HEK293 (cell line): ENCODE data around the gene HOXC11.

Experiments
- BCL11A ChIP-seq: fragments of 450-650 bp; formaldehyde crosslinking; IDR thresholded peaks from 2 replicates; pipeline ENCODE4 v1.5.1; 2016; ENCODE audit warnings: low read depth, missing biosample characterization, missing genetic modification characterization
- EGR2 ChIP-seq: fragments of 450-650 bp; formaldehyde crosslinking; IDR thresholded peaks from 2 replicates; pipeline ENCODE4 v1.5.1; 2016; ENCODE audit warnings: low read depth, missing biosample characterization, missing genetic modification characterization
- HOXD13 ChIP-seq: sonication (generic); formaldehyde crosslinking; IDR thresholded peaks from 2 replicates; pipeline ENCODE4 v1.8.0; 2022; ENCODE audit warnings: missing genetic modification reagents, borderline replicate concordance
- PRDM10 ChIP-seq: fragments of 450-650 bp; formaldehyde crosslinking; IDR thresholded peaks from 2 replicates; pipeline ENCODE4 v1.5.1; 2016; ENCODE audit warnings: missing biosample characterization, missing genetic modification characterization
- PRDM4 ChIP-seq: fragments of 450-650 bp; formaldehyde crosslinking; IDR thresholded peaks from 2 replicates; pipeline ENCODE4 v1.5.1; 2017; ENCODE audit warnings: missing biosample characterization, missing genetic modification characterization
- SP2 ChIP-seq: fragments of 450-650 bp; formaldehyde crosslinking; IDR thresholded peaks from 2 replicates; pipeline ENCODE4 v1.5.1; 2016; ENCODE audit warnings: missing biosample characterization, missing genetic modification characterization
- YY1 ChIP-seq: fragments of 450-650 bp; formaldehyde crosslinking; IDR thresholded peaks from 2 replicates; pipeline ENCODE4 v1.5.1; 2018; ENCODE audit warnings: missing biosample characterization, missing genetic modification characterization
- ZBTB21 ChIP-seq: fragments of 450-650 bp; formaldehyde crosslinking; IDR thresholded peaks from 2 replicates; pipeline ENCODE4 v1.5.1; 2017; ENCODE audit warnings: missing biosample characterization, missing genetic modification characterization
- ZBTB44 ChIP-seq: fragments of 450-650 bp; IDR thresholded peaks from 2 replicates; pipeline ENCODE4 v1.5.1; 2018; ENCODE audit warnings: missing biosample characterization, mild to moderate bottlenecking, missing genetic modification characterization
- ZBTB8A ChIP-seq: fragments of 450-650 bp; formaldehyde crosslinking; IDR thresholded peaks from 2 replicates; pipeline ENCODE4 v1.5.1; 2016; ENCODE audit warnings: missing biosample characterization, missing genetic modification characterization
- ZEB2 ChIP-seq: fragments of 450-650 bp; formaldehyde crosslinking; IDR thresholded peaks from 2 replicates; pipeline ENCODE4 v1.5.1; 2016; ENCODE audit warnings: missing biosample characterization, missing genetic modification characterization
- ZFHX2 ChIP-seq: fragments of 450-650 bp; formaldehyde crosslinking; conservative IDR thresholded peaks from 2 replicates; pipeline ENCODE4 v1.5.1; 2016; ENCODE audit warnings: missing biosample characterization, missing genetic modification characterization
- ZFP37 ChIP-seq: fragments of 450-650 bp; formaldehyde crosslinking; IDR thresholded peaks from 2 replicates; pipeline ENCODE4 v1.5.1; 2016; ENCODE audit warnings: missing biosample characterization, missing genetic modification characterization
- ZIC2 ChIP-seq: fragments of 450-650 bp; formaldehyde crosslinking; IDR thresholded peaks from 2 replicates; pipeline ENCODE4 v1.5.1; 2016; ENCODE audit warnings: missing biosample characterization, missing genetic modification characterization
- ZNF391 ChIP-seq: fragments of 450-650 bp; formaldehyde crosslinking; IDR thresholded peaks from 2 replicates; pipeline ENCODE4 v1.5.1; 2016; ENCODE audit warnings: low read depth, missing biosample characterization, missing genetic modification characterization, borderline replicate concordance
- ZNF398 ChIP-seq: fragments of 450-650 bp; formaldehyde crosslinking; IDR thresholded peaks from 2 replicates; pipeline ENCODE4 v1.5.1; 2017; ENCODE audit warnings: missing biosample characterization, missing genetic modification characterization
- ZNF626 ChIP-seq: fragments of 450-650 bp; sonication (Bioruptor Pico); formaldehyde crosslinking; IDR thresholded peaks from 2 replicates; pipeline ENCODE4 v1.5.1; 2018; ENCODE audit warnings: missing biosample characterization, missing genetic modification characterization, inconsistent platforms
- ZNF843 ChIP-seq: fragments of 450-650 bp; formaldehyde crosslinking; IDR thresholded peaks from 2 replicates; pipeline ENCODE4 v1.5.1; 2016; ENCODE audit warnings: missing biosample characterization, missing genetic modification characterization
- ZSCAN16 ChIP-seq: fragments of 450-650 bp; formaldehyde crosslinking; IDR thresholded peaks from 2 replicates; pipeline ENCODE4 v1.5.1; 2016; ENCODE audit warnings: missing biosample characterization, missing genetic modification characterization
- TF ChIP-seq, protein P1 (sequence below): fragments of 450-650 bp; formaldehyde crosslinking; IDR thresholded peaks from 2 replicates; pipeline ENCODE4 v1.5.1; 2016; ENCODE audit warnings: missing biosample characterization, missing genetic modification characterization
- TF ChIP-seq, protein P2 (sequence below): fragments of 450-650 bp; formaldehyde crosslinking; IDR thresholded peaks from 2 replicates; pipeline ENCODE4 v1.5.1; 2017; ENCODE audit warnings: missing biosample characterization, missing genetic modification characterization
- TF ChIP-seq, protein P3 (sequence below): fragments of 450-650 bp; formaldehyde crosslinking; IDR thresholded peaks from 2 replicates; pipeline ENCODE4 v1.5.1; 2016; ENCODE audit warnings: missing biosample characterization, missing genetic modification characterization, low read depth

The HOXC11 gene

DNA sequence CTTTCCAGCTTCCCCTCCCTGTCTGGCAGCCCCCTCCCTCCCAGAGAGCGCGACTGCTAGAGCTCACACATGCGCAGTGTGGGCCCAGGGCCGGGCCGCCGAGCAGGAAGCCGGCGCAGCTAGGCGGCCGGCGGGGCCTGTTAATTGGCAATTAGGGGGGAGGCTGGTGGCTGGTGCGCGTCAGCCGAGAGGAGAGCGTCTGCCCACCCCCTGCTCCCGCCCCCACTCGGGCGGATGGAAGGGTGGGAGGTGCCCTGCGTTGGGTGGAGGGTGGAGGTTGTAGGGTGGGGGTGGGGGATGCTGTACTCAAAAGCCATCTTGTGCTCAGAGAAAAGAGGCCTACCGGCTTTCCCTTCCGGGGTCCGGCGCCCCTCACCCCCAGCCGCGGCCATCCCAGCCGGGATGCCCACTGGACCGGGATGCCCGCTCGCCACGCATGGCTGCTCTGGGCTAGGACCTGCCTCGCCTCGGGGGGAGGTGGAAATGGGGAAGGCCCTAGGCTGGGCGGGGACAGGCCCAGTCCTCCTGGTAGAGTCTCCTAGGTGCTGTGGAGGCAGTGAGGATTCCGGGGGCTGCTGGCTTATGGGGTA, 45.0 kb downstream of the HOXC11 start (continued):
- TF ChIP-seq, protein P1, sequence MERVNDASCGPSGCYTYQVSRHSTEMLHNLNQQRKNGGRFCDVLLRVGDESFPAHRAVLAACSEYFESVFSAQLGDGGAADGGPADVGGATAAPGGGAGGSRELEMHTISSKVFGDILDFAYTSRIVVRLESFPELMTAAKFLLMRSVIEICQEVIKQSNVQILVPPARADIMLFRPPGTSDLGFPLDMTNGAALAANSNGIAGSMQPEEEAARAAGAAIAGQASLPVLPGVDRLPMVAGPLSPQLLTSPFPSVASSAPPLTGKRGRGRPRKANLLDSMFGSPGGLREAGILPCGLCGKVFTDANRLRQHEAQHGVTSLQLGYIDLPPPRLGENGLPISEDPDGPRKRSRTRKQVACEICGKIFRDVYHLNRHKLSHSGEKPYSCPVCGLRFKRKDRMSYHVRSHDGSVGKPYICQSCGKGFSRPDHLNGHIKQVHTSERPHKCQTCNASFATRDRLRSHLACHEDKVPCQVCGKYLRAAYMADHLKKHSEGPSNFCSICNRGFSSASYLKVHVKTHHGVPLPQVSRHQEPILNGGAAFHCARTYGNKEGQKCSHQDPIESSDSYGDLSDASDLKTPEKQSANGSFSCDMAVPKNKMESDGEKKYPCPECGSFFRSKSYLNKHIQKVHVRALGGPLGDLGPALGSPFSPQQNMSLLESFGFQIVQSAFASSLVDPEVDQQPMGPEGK (tag by site-specific recombination): peak; percentile 95
- TF ChIP-seq, protein P2, sequence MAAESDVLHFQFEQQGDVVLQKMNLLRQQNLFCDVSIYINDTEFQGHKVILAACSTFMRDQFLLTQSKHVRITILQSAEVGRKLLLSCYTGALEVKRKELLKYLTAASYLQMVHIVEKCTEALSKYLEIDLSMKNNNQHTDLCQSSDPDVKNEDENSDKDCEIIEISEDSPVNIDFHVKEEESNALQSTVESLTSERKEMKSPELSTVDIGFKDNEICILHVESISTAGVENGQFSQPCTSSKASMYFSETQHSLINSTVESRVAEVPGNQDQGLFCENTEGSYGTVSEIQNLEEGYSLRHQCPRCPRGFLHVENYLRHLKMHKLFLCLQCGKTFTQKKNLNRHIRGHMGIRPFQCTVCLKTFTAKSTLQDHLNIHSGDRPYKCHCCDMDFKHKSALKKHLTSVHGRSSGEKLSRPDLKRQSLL (tag by site-specific recombination): no peak
- TF ChIP-seq ZFP37 (peak; percentile 50; the same call in 1 of the 2 replicates), PRDM4 (tag by site-specific recombination) (peak; percentile 45; the same call in 1 of the 2 replicates), ZNF843 (tag by site-specific recombination) (peak; percentile 59), ZIC2 (tag by site-specific recombination) (peak; percentile 36), ZBTB21 (0 out of 2 replicates have a peak, but pooled peaks have one; percentile 16), PRDM10 (tag by site-specific recombination) (peak; percentile 86), ZNF626 (tag by site-specific recombination) (no peak), YY1 (tag by site-specific recombination) (peak; percentile 80), SP2 (tag by site-specific recombination) (peak; percentile 91), ZFHX2 (tag by site-specific recombination) (peak; percentile 96), ZBTB8A (tag by site-specific recombination) (peak; percentile 99), BCL11A (peak; percentile 71), ZEB2 (tag by site-specific recombination) (peak; percentile 18), HOXD13 (no peak), EGR2 (peak; percentile 93), ZSCAN16 (tag by site-specific recombination) (0 out of 2 replicates have a peak, but pooled peaks have one; percentile 26), ZNF398 (peak; percentile 98), ZNF391 (tag by site-specific recombination) (peak; percentile 81; the same call in 1 of the 2 replicates), ZBTB44 (peak; percentile 62)
- TF ChIP-seq, protein P3, sequence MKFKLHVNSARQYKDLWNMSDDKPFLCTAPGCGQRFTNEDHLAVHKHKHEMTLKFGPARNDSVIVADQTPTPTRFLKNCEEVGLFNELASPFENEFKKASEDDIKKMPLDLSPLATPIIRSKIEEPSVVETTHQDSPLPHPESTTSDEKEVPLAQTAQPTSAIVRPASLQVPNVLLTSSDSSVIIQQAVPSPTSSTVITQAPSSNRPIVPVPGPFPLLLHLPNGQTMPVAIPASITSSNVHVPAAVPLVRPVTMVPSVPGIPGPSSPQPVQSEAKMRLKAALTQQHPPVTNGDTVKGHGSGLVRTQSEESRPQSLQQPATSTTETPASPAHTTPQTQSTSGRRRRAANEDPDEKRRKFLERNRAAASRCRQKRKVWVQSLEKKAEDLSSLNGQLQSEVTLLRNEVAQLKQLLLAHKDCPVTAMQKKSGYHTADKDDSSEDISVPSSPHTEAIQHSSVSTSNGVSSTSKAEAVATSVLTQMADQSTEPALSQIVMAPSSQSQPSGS: no peak
